ENCODE results near the gene IFIT1.

- TF ChIP-seq, protein P1, sequence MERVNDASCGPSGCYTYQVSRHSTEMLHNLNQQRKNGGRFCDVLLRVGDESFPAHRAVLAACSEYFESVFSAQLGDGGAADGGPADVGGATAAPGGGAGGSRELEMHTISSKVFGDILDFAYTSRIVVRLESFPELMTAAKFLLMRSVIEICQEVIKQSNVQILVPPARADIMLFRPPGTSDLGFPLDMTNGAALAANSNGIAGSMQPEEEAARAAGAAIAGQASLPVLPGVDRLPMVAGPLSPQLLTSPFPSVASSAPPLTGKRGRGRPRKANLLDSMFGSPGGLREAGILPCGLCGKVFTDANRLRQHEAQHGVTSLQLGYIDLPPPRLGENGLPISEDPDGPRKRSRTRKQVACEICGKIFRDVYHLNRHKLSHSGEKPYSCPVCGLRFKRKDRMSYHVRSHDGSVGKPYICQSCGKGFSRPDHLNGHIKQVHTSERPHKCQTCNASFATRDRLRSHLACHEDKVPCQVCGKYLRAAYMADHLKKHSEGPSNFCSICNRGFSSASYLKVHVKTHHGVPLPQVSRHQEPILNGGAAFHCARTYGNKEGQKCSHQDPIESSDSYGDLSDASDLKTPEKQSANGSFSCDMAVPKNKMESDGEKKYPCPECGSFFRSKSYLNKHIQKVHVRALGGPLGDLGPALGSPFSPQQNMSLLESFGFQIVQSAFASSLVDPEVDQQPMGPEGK (CRISPR knock-in tag; IDR thresholded peaks at IDR 0.05; ENCODE audit: borderline replicate concordance): no peak
- TF ChIP-seq ARNTL (CRISPR knock-in tag; IDR thresholded peaks at IDR 0.05; ENCODE audit: borderline replicate concordance, low read depth) (no peak), ZNF565 (CRISPR knock-in tag; conservative IDR thresholded peaks at IDR 0.05; ENCODE audit: low read depth) (no peak)
- TF ChIP-seq, protein P2, sequence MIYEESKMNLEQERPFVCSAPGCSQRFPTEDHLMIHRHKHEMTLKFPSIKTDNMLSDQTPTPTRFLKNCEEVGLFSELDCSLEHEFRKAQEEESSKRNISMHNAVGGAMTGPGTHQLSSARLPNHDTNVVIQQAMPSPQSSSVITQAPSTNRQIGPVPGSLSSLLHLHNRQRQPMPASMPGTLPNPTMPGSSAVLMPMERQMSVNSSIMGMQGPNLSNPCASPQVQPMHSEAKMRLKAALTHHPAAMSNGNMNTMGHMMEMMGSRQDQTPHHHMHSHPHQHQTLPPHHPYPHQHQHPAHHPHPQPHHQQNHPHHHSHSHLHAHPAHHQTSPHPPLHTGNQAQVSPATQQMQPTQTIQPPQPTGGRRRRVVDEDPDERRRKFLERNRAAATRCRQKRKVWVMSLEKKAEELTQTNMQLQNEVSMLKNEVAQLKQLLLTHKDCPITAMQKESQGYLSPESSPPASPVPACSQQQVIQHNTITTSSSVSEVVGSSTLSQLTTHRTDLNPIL (CRISPR knock-in tag; IDR thresholded peaks at IDR 0.05; ENCODE audit: low read depth): no peak
Measured at GRCh38 chr10:89403043-89403442, 10.6 kb downstream of the IFIT1 start.

Measured in SK-N-SH treated with all-trans-retinoic acid at 6 μM for 48 hours (cell line).